Measurements from ENCODE around the gene GON4L. TPM values are rescaled to one million over a fixed set of nuclear protein-coding genes. Genes with fewer than 3 reads are reported as not detected.
"Not testable (repeated sequence)": the region's sequence is repeated elsewhere in the genome, so short reads cannot be mapped to it uniquely, and the experiment has no call there.

The GON4L gene
- total and polyA plus RNA-seq, 3 donors from 2014 or later: 36.4 to 108 (median 77.2) TPM

- no peaks in the 10 kb centered on the region for H3K4me1 ChIP-seq
- no peak overlapping the region for H3K4me3 ChIP-seq
- no peaks in the 10 kb centered on the region for H3K36me3 ChIP-seq (ENCODE audit: low read depth, missing control alignments)
- WGBS, 2 donors: 78 to 97% methylated on average over 1 of the region's 1 CpG
- DNase-seq: no peak
- H3K27me3 ChIP-seq: no peaks in the 10 kb centered on the region
- TF ChIP-seq POLR2A (IDR thresholded peaks at IDR 0.05) (no peak), CTCF (IDR thresholded peaks at IDR 0.05) (no peak)
- intact Hi-C loops (cut with DNase I; ENCODE audit: low total_unique reads): no loop called here
- H3K27ac ChIP-seq: no peak overlapping the region
- no peaks in the 10 kb centered on the region for H3K9me3 ChIP-seq
These were observed 40.7 kb downstream of the GON4L start for GRCh38 chr1:155816351-155816750.

DNA sequence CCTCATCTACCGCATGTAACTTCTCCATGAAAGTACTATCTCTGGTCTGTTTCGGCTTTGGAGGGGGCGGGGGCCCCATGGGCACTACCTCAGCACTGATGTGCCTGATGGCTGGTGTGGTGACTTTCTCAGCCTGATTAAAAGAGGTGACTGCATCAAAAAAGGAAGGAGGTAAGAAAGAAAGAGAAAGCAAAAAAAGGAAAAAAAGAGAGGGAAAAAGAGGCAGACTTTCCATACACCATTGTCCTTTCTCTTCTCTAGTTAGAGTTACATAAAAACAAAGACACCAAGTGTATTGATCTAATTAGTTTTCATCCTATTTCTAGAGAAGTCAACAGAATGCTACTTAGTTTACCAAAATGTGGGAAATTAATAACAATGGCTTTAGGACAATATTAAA is 43.3 kb downstream of the GON4L start:
- no peak for DNase-seq
- TF ChIP-seq CTCF (IDR thresholded peaks at IDR 0.05) (no peak), POLR2A (IDR thresholded peaks at IDR 0.05) (no peak)
- 72 to 79% methylated on average over 3 of the region's 3 CpGs for WGBS, 2 donors
- intact Hi-C loops (cut with DNase I; ENCODE audit: low total_unique reads): no loop called here
- Histone ChIP-seq H3K27ac (no peak overlapping the region), H3K4me1 (no peaks in the 10 kb centered on the region), H3K4me3 (no peak overlapping the region), H3K9me3 (no peaks in the 10 kb centered on the region), H3K36me3 (ENCODE audit: low read depth, missing control alignments) (no peaks in the 10 kb centered on the region), H3K27me3 (no peaks in the 10 kb centered on the region)

GRCh38 chr1:155812878-155813277 is 44.1 kb downstream of the GON4L start:
- no peaks in the 10 kb centered on the region for H3K4me1 ChIP-seq
- no peaks in the 10 kb centered on the region for H3K27me3 ChIP-seq
- H3K4me3 ChIP-seq: no peak overlapping the region
- DNase-seq: no peak
- TF ChIP-seq CTCF (IDR thresholded peaks at IDR 0.05) (no peak), POLR2A (IDR thresholded peaks at IDR 0.05) (no peak)
- 82 to 100% methylated on average over 1 of the region's 1 CpG for WGBS, 2 donors
- H3K27ac ChIP-seq: no peak overlapping the region
- no peaks in the 10 kb centered on the region for H3K9me3 ChIP-seq
- intact Hi-C loops (cut with DNase I; ENCODE audit: low total_unique reads): no loop called here
- H3K36me3 ChIP-seq (ENCODE audit: low read depth, missing control alignments): no peaks in the 10 kb centered on the region

DNA sequence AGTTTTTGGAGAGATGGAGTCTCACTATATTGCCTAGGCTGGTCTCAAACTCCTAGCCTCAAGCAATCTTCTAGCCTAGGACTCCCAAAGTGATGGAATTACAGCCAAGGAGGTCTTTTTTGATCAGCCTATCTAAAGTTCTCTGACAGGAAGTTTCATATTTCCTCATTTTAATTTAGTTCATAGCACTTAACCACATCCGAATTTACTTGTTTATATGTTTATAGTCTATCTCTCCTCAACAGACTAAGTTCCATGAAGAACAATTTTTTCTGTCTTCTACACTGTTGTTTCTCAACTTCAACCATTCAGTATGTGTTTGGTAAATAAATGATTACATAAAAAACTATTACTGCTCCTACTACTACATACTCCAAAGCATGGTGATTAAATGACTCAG is 47.9 kb downstream of the GON4L start:
- TF ChIP-seq POLR2A (IDR thresholded peaks at IDR 0.05): no peak
- TF ChIP-seq CTCF (IDR thresholded peaks at IDR 0.05): no peak
- Histone ChIP-seq H3K36me3 (ENCODE audit: low read depth, missing control alignments) (no peaks in the 10 kb centered on the region), H3K4me1 (no peaks in the 10 kb centered on the region), H3K27ac (no peak overlapping the region), H3K9me3 (no peaks in the 10 kb centered on the region), H3K4me3 (no peak overlapping the region), H3K27me3 (no peaks in the 10 kb centered on the region)
- intact Hi-C loops (cut with DNase I; ENCODE audit: low total_unique reads): no loop called here
- no peak for DNase-seq
- WGBS, 2 donors: 82 to 93% methylated on average over 1 of the region's 1 CpG

DNA sequence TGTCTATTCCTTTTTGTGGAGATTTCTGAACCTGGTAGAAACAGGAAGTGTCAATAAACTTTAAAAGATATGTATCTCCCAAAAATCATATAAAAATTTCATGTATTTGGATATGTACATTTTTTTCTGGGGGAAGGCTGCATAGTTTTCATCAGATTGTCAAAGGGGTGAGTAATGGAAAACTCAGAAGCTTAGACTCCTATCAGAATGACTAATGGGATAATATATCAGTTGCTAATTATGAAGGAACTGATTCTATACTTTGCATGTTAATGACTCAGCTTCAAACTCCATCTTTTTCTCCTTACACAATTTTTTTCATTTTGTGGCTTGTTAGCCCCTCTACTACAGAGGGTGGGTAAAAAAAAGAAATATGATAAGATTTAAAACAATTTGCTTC is 55.9 kb downstream of the GON4L start:
- Histone ChIP-seq H3K4me1 (no peaks in the 10 kb centered on the region), H3K4me3 (no peak overlapping the region), H3K27me3 (no peaks in the 10 kb centered on the region), H3K27ac (no peak overlapping the region), H3K9me3 (no peaks in the 10 kb centered on the region), H3K36me3 (ENCODE audit: low read depth, missing control alignments) (no peaks in the 10 kb centered on the region)
- no peak for DNase-seq
- TF ChIP-seq CTCF (IDR thresholded peaks at IDR 0.05): no peak
- intact Hi-C loops (cut with DNase I; ENCODE audit: low total_unique reads): no loop called here

GRCh38 chr1:155795618-155796017 is 61.4 kb downstream of the GON4L start:
- H3K4me1 ChIP-seq; DNase-seq; H3K36me3 ChIP-seq (ENCODE audit: low read depth, missing control alignments); H3K27ac ChIP-seq; H3K9me3 ChIP-seq; H3K4me3 ChIP-seq; H3K27me3 ChIP-seq; intact Hi-C loops (cut with DNase I; ENCODE audit: low total_unique reads): not testable (repeated sequence)
- 97 to 99% methylated on average over 4 of the region's 4 CpGs for WGBS, 2 donors
